HepG2 (cell line): ENCODE data around the gene TNNT3. TPM values are rescaled to one million over a fixed set of nuclear protein-coding genes. Genes with fewer than 3 reads are reported as not detected.

Experiments used
- ATAC-seq: fragments of 200-7000 bp; cut with Tn5 transposase; 3 replicates; pipeline ENCODE4 v1.9.1; 2020; ENCODE audit warnings: mild to moderate bottlenecking, moderate library complexity
- BruUV-seq: library from RNA; stranded (reverse); fragments of 400-500 nt; replicated peaks from 2 replicates; lab custom pipeline; 2021; lab: Mats Ljungman, UMichigan
- CTCF ChIA-PET: fragments of 300-600 bp; formaldehyde crosslinking; extraction: SDS; loops from one replicate; lab custom pipeline; 2021; ENCODE audit warnings: low total read pairs, inconsistent platforms, low intra/inter-chr PET ratio; lab: Yijun Ruan, JAX
- POLR2A ChIA-PET: fragments of 350-600 bp; sonication (Branson Sonifier 250); formaldehyde crosslinking; loops from one replicate; lab custom pipeline; 2020; ENCODE audit warnings: antibody characterized with exemption, inconsistent platforms; lab: Yijun Ruan, JAX
- DNase-seq: peaks from one replicate; pipeline ENCODE4 v3.0.0-alpha.2; 2015; ENCODE audit warnings: low spot score
- FAIRE-seq: peaks from 3 replicates; lab custom pipeline; 2011; peaks lifted over from hg19 to GRCh38; lab: Jason Lieb, UNC
- H2AFZ ChIP-seq: one replicate; pipeline ENCODE4 v1.6.1; 2011; ENCODE audit warnings: low read length, inconsistent platforms
- H3K27ac ChIP-seq: fragments of 300-600 bp; 3 replicates; pipeline ENCODE4 v1.8.0; 2011; ENCODE audit warnings: mixed run types, mild to moderate bottlenecking, mixed read lengths, low read length, inconsistent platforms; ENCODE audit not compliant: insufficient read depth; ENCODE audit errors: extremely low read length
- H3K27me3 ChIP-seq, 2 experiments: fragments of 200-600 bp in 1 of 2; 2 replicates in 1 of 2; 3 replicates in 1 of 2; pipeline versions ENCODE4 v1.6.0 to v1.8.0; 2011; ENCODE audit warnings: low read length in 2 of 2, mild to moderate bottlenecking in 2 of 2, moderate library complexity in 2 of 2, inconsistent platforms in 1 of 2; ENCODE audit not compliant: insufficient read depth in 2 of 2, control insufficient read depth in 1 of 2
- H3K36me3 ChIP-seq, 2 experiments: fragments of 200-600 bp in 1 of 2; replicated peaks in 1 of 2; 2 replicates in 1 of 2; 3 replicates in 1 of 2; pipeline versions ENCODE4 v1.5.1 to v1.8.0; 2011; ENCODE audit warnings: low read length in 2 of 2, inconsistent platforms in 1 of 2; ENCODE audit not compliant: insufficient read depth in 2 of 2, control insufficient read depth in 1 of 2
- H3K4me1 ChIP-seq: 2 replicates; pipeline ENCODE4 v1.5.1; 2012; ENCODE audit warnings: low read length, inconsistent platforms; ENCODE audit not compliant: insufficient read depth
- H3K4me2 ChIP-seq: 2 replicates; pipeline ENCODE4 v1.6.0; 2011; ENCODE audit warnings: low read depth, low read length, inconsistent platforms
- H3K4me3 ChIP-seq, 3 experiments: fragments of 200-600 bp in 1 of 3; sonication (generic), shearing (Covaris generic) in 1 of 3; replicated peaks in 1 of 3; 2 replicates each; pipeline ENCODE4 v1.5.1; 2011 to 2016; ENCODE audit warnings: low read length in 3 of 3, inconsistent platforms in 2 of 3, low read depth in 2 of 3, mild to moderate bottlenecking in 2 of 3, control low read depth in 1 of 3, mixed read lengths in 1 of 3; ENCODE audit not compliant: insufficient read depth in 1 of 3
- H3K79me2 ChIP-seq: one replicate; pipeline ENCODE4 v1.6.1; 2011; ENCODE audit warnings: low read length, inconsistent platforms; ENCODE audit not compliant: insufficient read depth
- H3K9ac ChIP-seq: 2 replicates; pipeline ENCODE4 v1.6.0; 2011; ENCODE audit warnings: mild to moderate bottlenecking, low read depth, low read length, inconsistent platforms; ENCODE audit not compliant: insufficient read depth
- H3K9me3 ChIP-seq: 2 replicates; pipeline ENCODE4 v1.5.1; 2012; ENCODE audit warnings: mild to moderate bottlenecking, low read length
- H4K20me1 ChIP-seq: 2 replicates; pipeline ENCODE4 v1.6.0; 2011; ENCODE audit warnings: inconsistent platforms, mild to moderate bottlenecking, low read length, moderate library complexity; ENCODE audit not compliant: insufficient read depth
- EP300 ChIP-seq, 3 experiments: sonication (generic) in 1 of 3; formaldehyde crosslinking in 1 of 3; IDR thresholded peaks; 2 replicates each; pipeline versions ENCODE4 v1.5.1 to v1.6.1; 2011 to 2020; ENCODE audit warnings: low read depth in 2 of 3, low read length in 2 of 3, borderline replicate concordance in 1 of 3, improper control_type of control experiment in 1 of 3, mild to moderate bottlenecking in 1 of 3, missing genetic modification reagents in 1 of 3, moderate library complexity in 1 of 3
- PATZ1 ChIP-seq: sonication (generic); formaldehyde crosslinking; IDR thresholded peaks from 2 replicates; pipeline ENCODE4 v1.4.0; 2020; ENCODE audit warnings: missing genetic modification reagents
- THAP11 ChIP-seq: IDR thresholded peaks from 2 replicates; pipeline ENCODE4 v1.6.1; 2016; ENCODE audit warnings: missing biosample characterization, missing genetic modification reagents
- ZNF143 ChIP-seq: sonication (generic); formaldehyde crosslinking; IDR thresholded peaks from 2 replicates; pipeline ENCODE4 v1.4.0; 2020; ENCODE audit warnings: missing genetic modification reagents
- ZNF607 ChIP-seq: sonication (generic); formaldehyde crosslinking; IDR thresholded peaks from 2 replicates; pipeline ENCODE4 v1.5.1; 2020; ENCODE audit warnings: missing genetic modification reagents, mild to moderate bottlenecking, borderline replicate concordance
- WGBS: methylation state at CpG from one replicate; pipeline ENCODE4 v1.1.6; 2017; ENCODE audit warnings: low lambda C conversion rate; 5-methylcytosine and 5-hydroxymethylcytosine counted together
- in situ Hi-C: cut with HindIII; loops from 2 replicates; pipeline ENCODE4 v1.10.0; 2017; ENCODE audit warnings: low pct_unique_long_range_greater_than_20kb; ENCODE audit not compliant: extremely low pct_ligation_motif_present
- intact Hi-C: fragments of 100-400 bp; cut with micrococcal nuclease; formaldehyde crosslinking; loops from one replicate; pipeline ENCODE4 v1.10.0; 2022; ENCODE audit not compliant: unreplicated experiment
- polyA plus RNA-seq, 8 experiments: library from polyadenylated mRNA; depleted of rRNA in 3 of 8; stranded (reverse) in 7 of 8; unstranded in 1 of 8; fragments of >200 nt; fragmentation: Illumina TruSeq in 4 of 8; extraction: Trizol in 4 of 8; gene quantifications; 2 replicates each; pipeline versions ENCODE4 v1.2.1 to v1.2.3, GENCODE V29; 2011 to 2016; ENCODE audit warnings: low read depth in 4 of 8, missing spikeins in 1 of 8, mixed read lengths in 1 of 8; ENCODE audit not compliant: insufficient read depth in 1 of 8
- total RNA-seq, 5 experiments: library from RNA; depleted of rRNA; stranded (reverse); fragments of >200 nt; fragmentation: Illumina TruSeq; extraction: Trizol; gene quantifications; 2 replicates each; pipeline ENCODE4 v1.2.3, GENCODE V29; 2016; ENCODE audit warnings: low read depth in 1 of 5
- TF ChIP-seq, protein P1 (sequence below): sonication (generic); formaldehyde crosslinking; IDR thresholded peaks from 2 replicates; pipeline ENCODE4 v1.8.0; 2022; ENCODE audit warnings: low read depth, missing genetic modification reagents

The TNNT3 gene
- total and polyA plus RNA-seq, 2 of the 13 experiments (the other 11 are each of a cell fraction or from before 2014, with no cell fraction given) = not detected

DNA sequence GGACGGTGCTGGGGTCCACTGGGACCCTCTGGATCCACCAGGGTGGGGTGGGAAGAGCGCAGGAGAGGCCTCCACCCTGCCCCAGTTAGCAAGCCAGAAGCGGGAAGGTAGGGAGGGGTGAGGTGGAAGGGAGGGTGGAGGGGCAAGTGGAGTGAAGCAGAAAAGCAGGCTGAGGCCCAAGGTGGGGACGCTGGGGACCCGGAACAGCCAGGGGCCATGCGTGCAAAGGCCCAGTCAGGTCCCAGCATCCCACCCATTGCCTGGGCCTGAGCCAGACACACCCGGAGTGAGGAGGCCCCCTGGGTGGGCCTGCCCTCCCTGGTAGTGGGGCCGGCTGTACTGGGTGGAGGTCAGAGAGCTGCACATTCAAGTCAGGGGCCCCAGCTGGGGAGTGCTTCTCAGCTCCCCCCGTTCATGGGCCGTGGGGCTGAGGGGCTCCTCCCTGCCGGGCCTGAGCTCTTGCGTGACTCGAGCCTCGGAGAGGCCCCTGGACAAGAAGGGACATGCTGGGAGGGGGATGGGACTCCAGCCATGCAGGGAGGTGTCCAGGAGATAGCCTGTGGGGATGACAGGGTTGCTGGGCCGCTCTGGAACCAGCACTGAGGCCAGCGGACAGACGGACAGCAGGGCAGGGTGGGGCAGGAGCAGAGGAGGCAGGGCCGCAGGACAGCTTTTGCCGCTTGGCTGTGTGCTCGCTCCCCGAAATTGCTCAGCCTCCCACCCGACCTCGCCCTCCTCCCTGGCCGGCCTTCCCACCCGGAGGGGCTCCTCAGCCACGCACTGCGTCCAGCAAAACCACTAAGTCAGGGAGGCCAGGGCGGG lies 7.7 kb downstream of the TNNT3 start:
- ATAC-seq (no peak), FAIRE-seq (no peak), DNase-seq (no peak)
- BruUV-seq = no TSS peak
- H3K36me3 ChIP-seq = no peaks in the 10 kb centered on the region
- no peak overlapping the region for H2AFZ ChIP-seq
- no peaks in the 10 kb centered on the region for H3K9me3 ChIP-seq
- no peaks in the 10 kb centered on the region for H3K4me1 ChIP-seq
- H3K4me2 ChIP-seq = no peak overlapping the region
- 30% methylated on average over 11 of the region's 28 CpGs for WGBS
- intact Hi-C loops (no loop called here), in situ Hi-C loops (no loop called here)
- no peaks in the 10 kb centered on the region for H3K79me2 ChIP-seq
- TF ChIP-seq THAP11 (CRISPR knock-in tag) (no peak), ZNF143 (CRISPR knock-in tag) (no peak), EP300 (IDR thresholded peaks at IDR 0.05; ENCODE audit: low read depth in 2 of 2, low read length in 2 of 2) (no peak), EP300 (CRISPR knock-in tag; IDR thresholded peaks at IDR 0.05; ENCODE audit: borderline replicate concordance) (no peak), ZNF607 (CRISPR knock-in tag) (no peak), PATZ1 (CRISPR knock-in tag) (no peak)
- TF ChIP-seq, protein P1, sequence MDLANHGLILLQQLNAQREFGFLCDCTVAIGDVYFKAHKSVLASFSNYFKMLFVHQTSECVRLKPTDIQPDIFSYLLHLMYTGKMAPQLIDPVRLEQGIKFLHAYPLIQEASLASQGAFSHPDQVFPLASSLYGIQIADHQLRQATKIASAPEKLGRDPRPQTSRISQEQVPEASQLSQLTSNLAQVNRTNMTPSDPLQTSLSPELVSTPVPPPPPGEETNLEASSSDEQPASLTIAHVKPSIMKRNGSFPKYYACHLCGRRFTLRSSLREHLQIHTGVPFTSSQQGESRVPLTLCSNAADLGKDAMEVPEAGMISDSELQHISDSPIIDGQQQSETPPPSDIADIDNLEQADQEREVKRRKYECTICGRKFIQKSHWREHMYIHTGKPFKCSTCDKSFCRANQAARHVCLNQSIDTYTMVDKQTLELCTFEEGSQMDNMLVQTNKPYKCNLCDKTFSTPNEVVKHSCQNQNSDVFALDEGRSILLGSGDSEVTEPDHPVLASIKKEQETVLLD = no peak
- H3K9ac ChIP-seq = no peak overlapping the region
- POLR2A ChIA-PET = no interaction called here
- no peak overlapping the region for H3K4me3 ChIP-seq
- H4K20me1 ChIP-seq = no peaks in the 10 kb centered on the region
- CTCF ChIA-PET = no interaction called here
- no peak overlapping the region for H3K27ac ChIP-seq
- peaks cover 29 to 82% of the 10 kb centered on the region in 2 experiments for H3K27me3 ChIP-seq
